Suprapubic skin (tissue), 4 donors: ENCODE results near the gene LRIF1.

Source experiments
- CTCF ChIP-seq, 2 donors: fragments of 200-600 bp in 1 of 2; fragments of 450-650 bp in 1 of 2; sonication (generic) in 1 of 2; IDR thresholded peaks; one replicate each; pipeline ENCODE4 v1.5.1; 2016 to 2019; ENCODE audit warnings: antibody characterized with exemption in 2 of 2, mild to moderate bottlenecking in 1 of 2, moderate library complexity in 1 of 2
- EP300 ChIP-seq: sonication (generic); formaldehyde crosslinking; IDR thresholded peaks from one replicate; pipeline ENCODE4 v1.6.1; 2017; ENCODE audit warnings: antibody characterized with exemption
- POLR2A ChIP-seq, 2 donors: fragments of 450-650 bp; IDR thresholded peaks; one replicate each; pipeline ENCODE4 v1.6.1; 2017; ENCODE audit warnings: antibody characterized with exemption in 2 of 2, mild to moderate bottlenecking in 2 of 2, moderate library complexity in 2 of 2
- POLR2AphosphoS5 ChIP-seq, 3 donors: sonication (generic); formaldehyde crosslinking; IDR thresholded peaks; one replicate each; pipeline ENCODE4 v1.6.1; 2017; ENCODE audit warnings: antibody characterized with exemption in 3 of 3

GRCh38 chr1:110914676-110915075 is 49.0 kb downstream of the LRIF1 start:
- TF ChIP-seq POLR2A (IDR thresholded peaks at IDR 0.05) (no peak), CTCF (IDR thresholded peaks at IDR 0.05) (no peak), POLR2AphosphoS5 (IDR thresholded peaks at IDR 0.05) (no peak), EP300 (no peak)
